ENCODE measurements around the gene MMP11.
"Not testable (repeated sequence)": the region's sequence is repeated elsewhere in the genome, so short reads cannot be mapped to it uniquely, and the experiment has no call there.

Gene MMP11, protein sequence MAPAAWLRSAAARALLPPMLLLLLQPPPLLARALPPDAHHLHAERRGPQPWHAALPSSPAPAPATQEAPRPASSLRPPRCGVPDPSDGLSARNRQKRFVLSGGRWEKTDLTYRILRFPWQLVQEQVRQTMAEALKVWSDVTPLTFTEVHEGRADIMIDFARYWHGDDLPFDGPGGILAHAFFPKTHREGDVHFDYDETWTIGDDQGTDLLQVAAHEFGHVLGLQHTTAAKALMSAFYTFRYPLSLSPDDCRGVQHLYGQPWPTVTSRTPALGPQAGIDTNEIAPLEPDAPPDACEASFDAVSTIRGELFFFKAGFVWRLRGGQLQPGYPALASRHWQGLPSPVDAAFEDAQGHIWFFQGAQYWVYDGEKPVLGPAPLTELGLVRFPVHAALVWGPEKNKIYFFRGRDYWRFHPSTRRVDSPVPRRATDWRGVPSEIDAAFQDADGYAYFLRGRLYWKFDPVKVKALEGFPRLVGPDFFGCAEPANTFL

DNA sequence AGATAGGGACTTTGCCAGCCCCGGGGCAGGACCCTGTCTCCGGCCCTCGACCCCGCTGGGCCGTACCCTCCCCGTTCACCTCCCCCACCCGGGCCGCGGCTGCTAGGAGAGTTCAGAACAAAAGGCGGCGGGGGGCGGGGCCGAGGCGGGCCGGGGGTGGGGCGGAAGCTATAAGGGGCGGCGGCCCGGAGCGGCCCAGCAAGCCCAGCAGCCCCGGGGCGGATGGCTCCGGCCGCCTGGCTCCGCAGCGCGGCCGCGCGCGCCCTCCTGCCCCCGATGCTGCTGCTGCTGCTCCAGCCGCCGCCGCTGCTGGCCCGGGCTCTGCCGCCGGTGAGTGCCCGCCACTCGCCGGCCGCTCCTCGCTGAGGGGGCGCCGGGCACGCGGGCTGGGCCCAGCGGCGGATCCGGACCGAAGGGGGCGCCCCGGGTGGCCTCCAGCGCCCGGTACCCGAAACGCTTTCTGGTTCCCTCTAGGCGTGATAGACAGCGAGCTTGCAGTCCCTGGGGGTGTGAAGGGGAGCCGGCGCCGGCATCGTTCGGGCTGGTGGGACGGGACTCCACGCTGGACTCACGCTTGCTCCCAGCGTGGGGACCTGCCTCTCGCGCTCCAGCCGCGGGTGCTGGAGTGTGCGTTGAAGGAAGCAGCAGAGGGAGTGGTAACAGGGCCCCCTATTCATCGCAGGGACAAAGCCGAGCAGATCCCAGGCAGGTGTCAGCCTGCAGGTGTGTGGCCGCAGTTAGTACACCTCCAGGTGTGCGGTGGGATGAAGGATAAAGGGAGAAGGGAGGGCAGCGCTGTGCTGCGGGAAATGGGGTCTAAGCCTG, at the start of gene MMP11:
Gene MMP11 (plus strand): TSS at position 201 of the 825 bp plus-strand sequence. CDS start 22 bp downstream, at position 223.
- in situ Hi-C loops (cut with HindIII; ENCODE audit: low sequenced_read_pairs) = no loop called here

DNA sequence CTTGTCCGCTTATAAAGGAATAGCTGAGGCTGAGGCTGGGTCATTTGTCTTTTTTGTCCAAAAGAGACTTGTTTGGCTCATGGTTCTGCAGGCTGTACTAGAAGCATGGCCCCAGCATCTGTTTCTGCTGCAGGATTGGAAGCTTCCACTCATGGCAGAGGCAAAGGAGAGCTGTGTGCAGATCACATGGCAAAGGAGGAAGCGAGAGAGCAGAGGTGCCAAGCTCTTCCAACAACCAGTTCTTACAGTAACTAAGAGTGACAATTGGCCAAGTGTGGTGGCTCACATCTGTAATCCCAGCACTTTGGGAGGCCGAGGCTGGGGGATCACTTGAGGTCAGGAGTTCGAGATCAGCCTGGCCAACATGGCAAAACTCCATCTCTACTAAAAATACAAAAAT, 44.5 kb upstream of the MMP11 start:
- in situ Hi-C loops (cut with HindIII; ENCODE audit: low sequenced_read_pairs) = not testable (repeated sequence)

DNA sequence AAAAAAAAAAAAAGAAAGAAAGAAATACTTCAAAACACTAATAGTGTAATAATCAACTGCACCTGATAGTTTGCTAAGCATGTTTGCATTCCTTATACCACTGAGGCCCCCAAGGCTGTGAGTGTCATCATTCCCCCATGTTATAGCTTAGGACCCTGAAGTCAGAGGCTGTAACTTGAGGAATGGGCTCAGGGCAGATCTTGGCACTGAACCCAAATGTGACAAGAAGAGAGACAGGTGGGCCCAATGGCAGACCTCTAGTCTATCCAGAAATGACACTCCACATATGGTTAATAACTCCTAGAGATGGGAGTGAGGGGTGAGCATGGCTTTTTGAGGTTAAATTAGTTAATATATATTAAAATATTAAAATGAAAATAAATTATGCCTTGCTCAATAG, 35.0 kb upstream of the MMP11 start:
- in situ Hi-C loops (cut with HindIII; ENCODE audit: low sequenced_read_pairs) = no loop called here

DNA sequence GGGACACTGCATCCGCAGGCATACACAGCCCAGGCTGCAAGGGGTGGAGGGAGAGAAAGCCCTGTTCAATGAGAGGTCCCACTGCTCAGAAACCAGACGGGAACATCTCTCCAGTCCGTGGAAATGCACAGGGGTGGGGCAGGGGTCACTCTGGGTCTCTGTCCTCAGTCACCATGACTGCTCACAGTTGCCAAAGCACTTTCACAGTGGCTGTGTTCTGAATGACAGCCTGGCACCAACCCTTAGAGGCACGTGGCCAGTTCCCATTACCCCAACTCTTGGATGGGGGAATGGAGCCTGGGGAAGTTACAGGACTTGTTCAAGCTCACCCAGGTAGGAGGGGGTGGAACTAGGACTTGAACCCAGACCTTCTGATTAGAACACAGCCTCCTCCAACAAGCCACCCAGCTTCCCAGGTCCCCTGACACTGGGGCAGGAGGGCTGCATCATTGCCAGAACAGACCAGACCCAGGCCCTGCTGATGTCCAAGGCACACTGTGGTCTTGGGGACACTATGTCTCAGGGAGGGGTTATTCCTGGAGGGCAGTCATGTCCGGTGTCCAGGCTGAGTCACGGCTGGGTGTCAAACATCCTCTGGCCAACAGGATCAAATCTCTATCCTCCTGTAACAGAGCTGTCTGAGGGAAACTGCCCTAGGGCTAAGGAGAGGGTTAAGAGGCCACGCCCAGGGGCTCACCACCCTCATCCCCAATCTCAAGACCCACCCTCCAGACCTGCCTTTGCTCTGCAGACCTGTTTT, 30.0 kb upstream of the MMP11 start:
- in situ Hi-C loops (cut with HindIII; ENCODE audit: low sequenced_read_pairs) = no loop called here

DNA sequence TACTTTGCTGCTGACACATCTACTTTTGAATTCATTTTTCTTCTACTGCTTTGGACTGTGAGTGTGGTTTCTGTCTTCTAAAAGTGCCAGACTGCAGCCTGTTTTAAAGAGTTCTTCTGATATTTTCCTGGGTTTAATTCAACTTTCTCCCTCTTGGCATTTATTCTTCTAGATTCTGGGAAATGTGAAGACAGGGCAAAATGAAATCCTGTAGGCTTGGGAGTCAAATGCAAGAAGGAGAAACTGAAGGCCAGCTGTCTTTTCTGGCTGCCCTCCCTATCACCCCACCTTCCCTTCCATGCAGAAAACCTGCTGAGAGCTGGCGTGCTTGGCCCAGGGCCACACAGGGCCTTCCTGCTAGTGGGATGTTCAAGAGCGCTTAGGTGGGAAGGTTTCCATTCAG, 29.3 kb upstream of the MMP11 start:
- in situ Hi-C loops (cut with HindIII; ENCODE audit: low sequenced_read_pairs) = no loop called here

DNA sequence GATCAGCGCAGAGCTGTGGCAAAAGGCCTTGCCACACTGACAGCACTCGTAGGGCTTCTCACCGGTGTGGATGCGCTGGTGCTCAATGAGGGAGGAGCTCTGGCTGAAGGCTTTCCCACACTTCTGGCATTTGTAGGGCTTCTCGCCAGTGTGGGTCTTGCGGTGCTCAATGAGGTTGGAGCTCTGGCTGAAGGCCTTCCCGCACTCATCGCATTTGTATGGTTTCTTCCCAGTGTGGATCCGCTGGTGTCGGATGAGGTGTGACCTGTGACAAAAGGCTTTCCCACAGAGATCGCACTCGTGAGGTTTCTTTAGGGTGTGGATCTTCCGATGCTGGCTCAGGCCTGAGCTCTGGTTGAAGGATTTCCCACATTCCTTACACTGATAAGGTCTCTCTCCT, 28.6 kb upstream of the MMP11 start:
- in situ Hi-C loops (cut with HindIII; ENCODE audit: low sequenced_read_pairs) = no loop called here

DNA sequence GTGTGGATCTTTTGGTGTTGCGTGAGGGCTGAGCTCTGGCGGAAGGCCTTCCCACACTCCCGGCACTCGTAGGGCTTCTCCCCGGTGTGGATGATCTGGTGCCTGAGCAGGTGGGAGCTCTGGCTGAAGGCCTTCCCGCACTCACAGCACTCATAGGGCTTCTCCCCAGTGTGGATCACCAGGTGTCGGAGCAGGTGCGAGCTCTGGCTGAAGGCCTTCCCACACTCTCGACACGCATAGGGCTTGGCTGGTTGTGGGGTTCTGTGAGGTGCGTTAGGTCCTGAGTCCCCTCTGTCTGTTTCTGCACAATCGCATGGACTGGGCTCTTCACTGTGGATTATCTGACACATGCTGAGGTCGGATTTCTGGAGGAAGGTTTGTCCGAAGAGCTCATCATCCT, 28.2 kb upstream of the MMP11 start:
- in situ Hi-C loops (cut with HindIII; ENCODE audit: low sequenced_read_pairs) = no loop called here

DNA sequence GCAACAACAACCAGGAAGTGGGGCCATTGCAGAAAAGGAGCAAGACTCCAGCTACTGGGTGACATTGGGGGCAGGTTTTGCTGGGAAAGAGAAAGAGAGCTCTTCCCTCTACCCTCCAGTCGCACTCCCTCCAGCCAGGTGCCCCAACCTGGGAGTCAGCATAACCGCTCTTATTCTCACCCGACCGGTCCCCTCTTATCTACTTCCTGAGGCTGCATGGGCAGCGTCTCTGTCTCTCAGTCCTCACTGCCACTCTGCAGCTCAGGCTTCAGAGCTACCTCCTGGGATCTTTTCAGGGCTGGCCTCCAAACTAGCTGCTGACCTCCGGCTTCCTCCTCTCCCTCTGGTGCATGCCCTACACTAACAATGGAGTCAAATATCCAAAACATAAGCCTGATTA, 26.9 kb upstream of the MMP11 start:
- in situ Hi-C loops (cut with HindIII; ENCODE audit: low sequenced_read_pairs) = no loop called here

DNA sequence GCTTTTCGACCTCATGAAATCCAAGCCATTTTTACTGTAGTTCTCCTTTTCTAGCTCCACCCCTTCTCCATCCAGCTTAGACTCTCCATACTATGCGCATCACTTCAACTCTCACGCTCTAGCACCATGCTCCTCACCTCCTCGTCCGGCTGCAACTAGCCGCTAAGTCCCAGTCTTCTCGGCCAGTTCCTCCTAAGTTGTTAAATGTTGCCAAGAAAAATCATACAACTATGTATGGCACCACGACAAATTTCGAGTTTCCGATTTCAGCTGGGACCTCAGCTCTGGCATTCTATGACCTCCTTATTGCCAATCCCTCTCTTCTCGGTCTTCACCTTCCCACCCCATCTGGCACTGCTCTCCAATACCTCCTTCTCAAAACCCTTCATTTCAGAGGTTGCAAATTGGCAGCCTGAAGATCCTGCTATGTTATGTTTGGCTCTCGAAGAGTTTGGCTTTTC, 22.8 kb upstream of the MMP11 start:
- in situ Hi-C loops (cut with HindIII; ENCODE audit: low sequenced_read_pairs) = no loop called here

DNA sequence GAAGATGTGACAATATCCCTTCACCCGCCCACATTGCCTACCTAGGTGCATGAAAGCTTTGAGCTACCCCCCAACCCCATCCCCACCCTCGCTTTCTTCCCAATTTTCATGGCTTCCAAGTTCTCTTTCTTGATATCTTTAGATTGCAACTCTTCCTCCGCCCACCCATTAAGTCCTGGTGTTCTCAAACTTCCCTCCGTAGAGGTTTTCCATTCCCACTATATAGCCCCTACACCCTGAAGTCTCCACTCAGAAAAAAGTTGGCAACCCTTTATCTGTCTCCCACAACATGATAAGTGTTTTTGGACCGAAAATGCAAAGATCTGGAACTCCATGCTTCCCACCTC, 22.3 kb upstream of the MMP11 start:
- in situ Hi-C loops (cut with HindIII; ENCODE audit: low sequenced_read_pairs) = no loop called here

DNA sequence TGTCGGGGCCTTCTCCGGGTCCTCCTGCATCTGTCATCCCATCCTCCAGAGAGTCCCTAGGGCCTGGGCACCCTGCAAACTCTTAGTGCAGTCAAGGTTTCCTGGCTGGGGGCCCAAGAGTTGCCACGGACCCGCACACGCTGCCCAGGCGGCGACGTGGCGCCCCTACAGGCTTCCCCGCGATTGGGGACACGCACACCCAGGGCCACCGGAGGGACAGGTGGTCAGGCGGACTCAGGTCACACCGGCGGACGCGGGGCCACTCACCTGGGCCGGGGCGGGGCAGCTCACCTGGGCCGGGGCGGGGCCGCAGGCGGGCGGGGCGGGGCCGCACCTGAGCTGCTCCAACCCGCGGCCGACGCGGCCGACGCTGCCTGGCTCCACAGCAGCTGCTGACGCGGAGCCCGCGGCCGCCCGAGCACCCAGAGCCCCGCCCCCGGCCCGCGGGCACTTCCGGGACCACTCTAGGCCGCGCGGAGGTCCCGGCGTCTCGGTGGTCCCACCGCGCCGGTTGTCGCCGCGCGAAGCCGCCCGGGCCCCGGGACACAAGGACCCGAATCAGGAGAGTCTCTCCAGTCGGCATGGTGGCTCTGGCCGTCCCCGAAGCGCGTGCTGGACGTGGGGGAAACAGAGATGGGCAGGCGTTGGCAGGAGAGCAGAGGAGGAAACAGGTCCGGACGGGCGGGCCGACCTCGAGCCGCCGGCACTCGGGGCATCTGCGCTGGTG, 21.8 kb upstream of the MMP11 start, which contains the start of gene ZNF70:
Gene ZNF70 (minus strand): TSS at position 399 of the 727 bp plus-strand sequence. CDS start 5,972 bp downstream, outside the sequence.
- in situ Hi-C loops (cut with HindIII; ENCODE audit: low sequenced_read_pairs) = no loop called here

DNA sequence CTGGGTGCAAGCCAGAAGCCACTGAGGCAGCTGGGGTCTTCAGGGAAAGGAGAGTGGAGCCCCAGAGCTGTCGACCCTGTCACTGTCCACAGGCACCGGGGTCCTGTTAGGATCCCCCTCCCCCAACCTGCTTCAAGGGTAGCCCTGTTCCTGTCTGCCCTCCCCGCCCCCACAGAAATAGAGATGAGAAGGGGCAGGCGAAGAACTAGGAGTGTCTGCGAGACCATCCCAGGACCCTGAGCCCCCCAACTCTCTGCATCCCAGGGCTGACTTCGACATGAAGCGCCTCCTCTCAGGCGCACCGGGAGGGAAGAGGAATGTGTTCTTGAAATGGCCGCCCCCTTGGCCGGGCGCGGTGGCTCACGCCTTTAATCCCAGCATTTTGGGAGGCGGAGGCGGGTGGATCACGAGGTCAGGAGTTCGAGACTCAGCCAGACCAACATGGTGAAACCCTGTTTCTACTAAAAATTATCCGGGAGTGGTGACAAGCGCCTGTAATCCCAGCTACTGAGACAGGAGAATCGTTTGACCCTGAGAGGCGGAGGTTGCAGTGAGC, 21.1 kb upstream of the MMP11 start:
- in situ Hi-C loops (cut with HindIII; ENCODE audit: low sequenced_read_pairs) = no loop called here

DNA sequence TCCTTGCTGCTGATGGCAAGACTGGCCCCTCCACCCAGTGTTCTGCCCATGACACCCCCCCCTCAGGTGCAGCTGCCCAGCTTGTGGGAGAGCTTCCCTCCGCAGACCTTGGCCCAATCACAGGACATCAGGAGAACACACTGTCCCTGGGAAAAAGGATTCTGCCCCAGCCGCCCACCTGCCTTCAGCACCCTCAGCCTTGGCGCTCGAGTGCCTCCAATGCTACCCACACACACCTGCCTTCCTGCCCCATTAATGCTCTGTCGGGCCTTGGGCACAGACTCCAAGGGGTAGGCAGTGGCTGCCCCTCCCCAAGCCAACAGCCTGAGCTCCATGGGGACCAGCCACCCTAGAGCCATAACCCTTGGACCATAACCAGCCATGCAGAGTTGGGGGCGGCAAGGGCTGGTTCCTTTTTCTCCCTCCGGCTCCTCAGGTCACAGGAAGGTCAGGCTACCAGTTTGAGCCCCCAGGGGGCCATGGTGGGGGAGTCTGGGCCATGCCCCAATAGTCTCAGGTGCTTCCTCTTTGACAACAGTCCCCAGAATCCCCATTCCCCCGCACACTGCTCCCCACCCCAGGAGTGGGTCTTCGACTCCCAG, 20.5 kb upstream of the MMP11 start:
- in situ Hi-C loops (cut with HindIII; ENCODE audit: low sequenced_read_pairs) = no loop called here

DNA sequence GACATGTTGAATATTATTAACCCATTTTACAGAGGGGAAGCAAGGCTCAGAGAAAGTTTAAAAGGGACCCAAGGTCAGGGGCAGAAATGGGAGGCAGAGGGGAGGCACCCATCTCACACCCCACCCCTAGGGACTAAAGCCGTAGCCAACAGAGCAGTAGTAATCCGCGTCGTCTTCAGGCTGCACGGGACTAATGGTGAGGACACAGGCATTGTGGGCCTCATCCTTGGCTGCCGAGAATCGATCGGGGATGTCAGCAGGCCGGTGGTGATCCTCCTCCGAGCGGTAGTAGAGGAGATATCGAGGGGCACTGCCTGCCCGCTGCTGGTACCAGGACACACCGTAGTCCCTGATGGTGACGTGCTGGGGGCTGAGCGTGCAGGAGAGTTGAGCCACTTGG, 19.9 kb upstream of the MMP11 start:
- in situ Hi-C loops (cut with HindIII; ENCODE audit: low sequenced_read_pairs) = no loop called here

DNA sequence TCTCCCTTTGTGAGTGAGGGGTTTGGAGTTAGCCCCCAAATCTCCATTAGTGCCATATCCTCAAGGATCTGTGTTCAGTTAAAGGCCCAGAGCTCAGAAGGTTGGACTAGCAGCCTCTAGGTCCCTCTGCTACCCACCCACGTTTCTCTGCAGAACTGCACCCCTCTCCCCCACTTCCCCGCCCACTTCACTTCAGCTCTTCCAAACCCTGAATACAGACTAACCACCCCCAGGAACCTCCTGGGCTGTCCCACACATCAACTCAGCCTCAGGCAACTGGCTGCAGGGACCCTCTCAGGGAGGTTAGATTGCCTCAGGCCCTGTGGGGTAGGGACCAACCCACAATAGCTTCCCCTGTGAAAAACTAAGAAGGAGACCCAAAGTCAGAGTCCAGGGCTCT, 19.3 kb upstream of the MMP11 start:
- in situ Hi-C loops (cut with HindIII; ENCODE audit: low sequenced_read_pairs) = no loop called here

DNA sequence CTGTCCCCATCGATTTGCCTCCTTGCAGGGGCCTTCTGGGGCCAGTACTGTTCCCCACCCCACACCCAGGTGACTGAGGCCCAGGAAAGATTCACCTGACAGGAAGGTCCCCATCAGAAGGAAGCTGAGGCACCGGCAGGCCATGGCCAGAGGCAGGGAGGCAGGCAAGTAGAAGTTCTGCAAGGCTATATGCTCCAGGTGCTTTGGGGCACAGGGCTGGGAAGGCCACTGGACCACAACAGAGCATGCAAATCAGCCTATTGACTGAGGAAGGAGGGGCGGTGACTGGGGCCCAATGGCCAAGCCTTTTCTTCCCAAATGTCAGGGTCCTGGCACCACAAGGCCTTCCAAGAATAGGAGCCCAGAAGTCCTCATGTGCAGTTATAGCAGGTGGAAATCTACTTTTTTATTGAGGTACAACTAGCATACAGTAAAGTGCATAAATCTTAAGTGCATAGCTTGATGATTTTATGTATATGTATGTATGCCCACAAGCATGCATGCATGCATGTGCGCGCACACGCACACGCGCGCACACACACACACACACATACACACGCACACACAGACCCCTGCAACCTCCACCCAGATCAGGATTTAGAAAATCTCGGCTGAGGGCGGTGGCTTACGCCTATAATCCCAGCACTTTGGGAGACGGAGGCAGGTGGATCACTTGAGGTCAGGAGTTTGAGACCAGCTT, 18.3 kb upstream of the MMP11 start, which contains the start of gene VPREB3:
Gene VPREB3 (minus strand): TSS at position 206 of the 700 bp plus-strand sequence. CDS start 62 bp downstream, at position 144.
- in situ Hi-C loops (cut with HindIII; ENCODE audit: low sequenced_read_pairs) = no loop called here

DNA sequence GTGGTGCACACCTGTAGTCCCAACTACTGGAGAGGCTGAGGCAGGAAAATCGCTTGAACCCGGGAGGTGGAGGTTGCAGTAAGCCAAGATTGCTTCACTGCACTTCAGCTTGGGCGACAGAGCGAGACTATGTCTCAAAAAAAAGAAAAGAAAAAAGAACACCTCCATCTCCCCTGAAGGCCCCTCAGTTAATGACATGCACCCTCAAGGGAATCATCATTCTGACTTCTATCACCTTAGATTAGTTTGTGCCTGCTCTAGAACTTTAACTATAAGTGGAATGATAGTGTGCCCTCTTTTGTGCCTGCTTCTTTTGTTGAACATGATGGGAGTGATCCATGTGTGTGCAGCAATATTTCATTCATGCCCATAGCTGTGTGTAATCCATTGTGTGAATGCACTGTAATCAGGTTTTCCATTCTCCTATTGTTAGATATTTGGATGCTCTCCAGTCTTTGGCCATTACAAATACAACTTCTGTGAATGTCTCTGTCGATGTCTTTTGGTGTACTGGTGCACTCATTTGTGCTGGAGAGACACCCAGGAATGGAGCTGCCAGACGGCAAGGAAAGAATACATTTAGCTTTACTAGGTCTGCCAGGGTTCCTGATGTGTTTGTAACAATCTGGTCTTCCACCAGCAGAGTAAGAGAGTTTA, 17.5 kb upstream of the MMP11 start:
- in situ Hi-C loops (cut with HindIII; ENCODE audit: low sequenced_read_pairs) = no loop called here

DNA sequence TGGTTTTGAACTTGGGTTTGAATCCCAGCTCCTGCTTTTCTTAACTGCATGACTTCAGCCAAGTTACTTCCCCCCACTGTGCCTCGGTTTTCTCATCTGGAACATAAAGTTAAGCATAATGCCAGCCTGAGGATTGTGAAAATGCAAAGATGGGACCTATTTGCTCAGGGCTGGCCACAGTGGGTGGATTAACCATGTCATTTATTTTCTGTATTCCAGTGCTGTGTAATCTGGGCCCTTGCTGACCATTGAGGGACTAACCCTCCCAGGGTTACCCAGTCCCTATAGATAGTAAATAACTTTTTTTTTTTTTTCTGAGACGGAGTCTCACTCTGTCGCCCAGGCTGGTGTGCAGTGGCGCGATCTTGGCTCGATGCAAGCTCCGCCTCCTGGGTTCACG, 16.9 kb upstream of the MMP11 start:
- in situ Hi-C loops (cut with HindIII; ENCODE audit: low sequenced_read_pairs) = no loop called here

Data from DLD1 (cell line).